Right kidney (tissue), 1 donor: ENCODE data around the gene GAL3ST2.
"Not testable (repeated sequence)": the region's sequence is repeated elsewhere in the genome, so short reads cannot be mapped to it uniquely, and the experiment has no call there.

Experiments used
- DNase-seq: peaks from one replicate; pipeline ENCODE4 v3.0.0-alpha.2; 2016

The GAL3ST2 gene

GRCh38 chr2:241809383-241810306 is 33.0 kb downstream of the GAL3ST2 start:
- DNase-seq = no peak

- no peak for DNase-seq
Observed at GRCh38 chr2:241810307-241811200, 33.9 kb downstream of the GAL3ST2 start.

- no peak for DNase-seq
Observed at GRCh38 chr2:241811201-241811951, 34.8 kb downstream of the GAL3ST2 start.

- no peak for DNase-seq
Observed at GRCh38 chr2:241811952-241812729, 35.5 kb downstream of the GAL3ST2 start.

GRCh38 chr2:241812730-241813643 is 36.4 kb downstream of the GAL3ST2 start:
- DNase-seq = no peak

- no peak for DNase-seq
Observed at GRCh38 chr2:241813644-241814392, 37.2 kb downstream of the GAL3ST2 start.

GRCh38 chr2:241814393-241814642 is 37.7 kb downstream of the GAL3ST2 start:
- DNase-seq = no peak

- DNase-seq = no peak
Observed at GRCh38 chr2:241814643-241815476, 38.2 kb downstream of the GAL3ST2 start.

GRCh38 chr2:241815477-241816430 is 39.1 kb downstream of the GAL3ST2 start:
- no peak for DNase-seq

- DNase-seq = no peak
Observed at GRCh38 chr2:241816431-241817121, 40.0 kb downstream of the GAL3ST2 start.

GRCh38 chr2:241817126-241817820 is 40.7 kb downstream of the GAL3ST2 start:
- DNase-seq = no peak

- not testable (repeated sequence) for DNase-seq
Observed at GRCh38 chr2:241817821-241818215, 41.2 kb downstream of the GAL3ST2 start.

- DNase-seq = no peak
Observed at GRCh38 chr2:241818229-241818942, 41.8 kb downstream of the GAL3ST2 start.

GRCh38 chr2:241818943-241819270 is 42.3 kb downstream of the GAL3ST2 start:
- no peak for DNase-seq

- not testable (repeated sequence) for DNase-seq
Observed at GRCh38 chr2:241819947-241820624, 43.5 kb downstream of the GAL3ST2 start.
